ENCODE data around the gene CDH5. TPM values are rescaled to one million over a fixed set of nuclear protein-coding genes. Genes with fewer than 3 reads are reported as not detected.

The CDH5 gene
- total RNA-seq, 4 donors from 2014 or later, result 10.2 to 28.3 (median 14.0) TPM

DNA sequence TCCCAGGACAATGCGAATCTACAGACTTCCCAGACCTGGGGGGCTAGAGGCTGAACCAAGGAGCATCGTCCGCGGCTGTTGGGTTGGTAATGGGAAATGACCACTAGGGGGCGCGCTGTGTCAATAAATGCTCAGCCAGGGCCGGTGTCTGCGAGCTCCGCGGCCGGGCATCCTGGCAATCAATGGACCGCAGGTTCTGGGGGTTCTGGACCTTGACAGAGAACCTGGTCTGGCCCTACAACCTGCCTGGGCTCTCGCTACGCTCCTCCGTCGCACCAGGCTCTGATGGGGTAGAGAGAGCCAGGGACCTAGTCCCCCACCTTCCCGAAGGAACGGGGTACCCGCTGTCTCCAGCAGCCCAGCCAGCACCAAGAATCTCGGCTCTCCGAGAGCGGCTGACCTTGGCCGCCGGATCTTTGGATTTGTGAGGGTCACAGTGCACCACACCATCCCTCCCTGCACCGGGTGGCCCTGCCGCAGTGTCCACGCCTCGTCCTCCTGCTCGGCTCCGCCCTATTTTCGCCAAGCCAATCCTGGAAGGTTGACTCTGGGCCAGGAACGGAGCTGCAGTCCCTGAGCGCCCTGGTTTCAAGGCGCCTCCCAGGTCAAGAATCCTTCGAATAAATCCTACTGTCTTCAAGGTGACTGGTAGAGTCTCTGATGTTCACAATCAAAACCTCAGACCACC lies 40.2 kb downstream of the CDH5 start:
- 0 to 1% methylated on average over 21 to 25 of the region's 35 CpGs for WGBS, 2 donors

DNA sequence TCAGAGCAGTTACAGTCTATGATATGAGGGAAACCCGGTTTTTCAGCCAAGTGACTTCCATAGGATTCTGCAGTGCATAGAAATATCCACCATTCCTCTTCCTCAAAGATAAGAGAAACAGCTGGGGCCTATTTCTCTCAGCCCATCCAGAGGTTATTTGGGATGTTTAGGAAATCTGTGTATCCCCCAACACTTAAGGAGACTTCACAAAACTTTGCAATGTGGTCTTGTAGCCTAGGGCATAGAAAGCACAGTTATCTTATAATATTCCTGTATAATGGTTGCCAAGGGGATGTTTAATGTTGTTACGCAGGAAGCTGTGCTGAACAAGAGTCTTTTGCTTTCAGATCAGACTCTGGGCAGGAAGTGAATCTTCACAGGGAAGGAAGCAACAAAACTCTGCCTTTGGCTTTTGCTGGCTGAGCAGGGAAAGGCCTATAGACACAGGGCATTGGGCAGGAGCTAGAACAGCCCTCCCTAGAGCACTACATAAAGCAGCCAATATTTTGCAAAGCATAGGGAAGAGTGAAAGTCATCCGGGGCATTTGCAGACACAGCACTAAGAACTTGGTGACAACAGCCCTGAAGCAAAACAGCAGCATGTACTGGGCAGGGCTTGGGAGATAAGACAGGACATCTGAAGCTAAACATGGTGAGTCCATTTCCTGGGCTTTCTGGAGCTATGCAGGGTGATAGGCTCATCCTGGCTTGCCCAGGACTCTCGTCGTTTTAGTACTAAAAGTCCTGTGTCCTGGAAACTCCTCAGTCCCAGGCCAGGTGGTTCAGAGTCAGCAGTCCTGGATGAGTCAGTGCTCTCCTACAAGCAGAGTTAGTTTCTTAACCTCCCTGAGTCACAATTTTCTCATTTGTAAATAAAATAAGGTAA lies 41.9 kb downstream of the CDH5 start:
- H3K4me3 ChIP-seq (ENCODE audit: low read depth, poor library complexity, severe bottlenecking), result no peak overlapping the region
- intact Hi-C loops (cut with DNase I; ENCODE audit: low total_unique reads), result loop anchor here (5.0 to 10.0 kb wide), 3 partner anchors 74 to 446 kb away; no protein-coding TSS in a partner anchor
- TF ChIP-seq POLR2A (IDR thresholded peaks at IDR 0.05), result no peak
- TF ChIP-seq, protein P1, sequence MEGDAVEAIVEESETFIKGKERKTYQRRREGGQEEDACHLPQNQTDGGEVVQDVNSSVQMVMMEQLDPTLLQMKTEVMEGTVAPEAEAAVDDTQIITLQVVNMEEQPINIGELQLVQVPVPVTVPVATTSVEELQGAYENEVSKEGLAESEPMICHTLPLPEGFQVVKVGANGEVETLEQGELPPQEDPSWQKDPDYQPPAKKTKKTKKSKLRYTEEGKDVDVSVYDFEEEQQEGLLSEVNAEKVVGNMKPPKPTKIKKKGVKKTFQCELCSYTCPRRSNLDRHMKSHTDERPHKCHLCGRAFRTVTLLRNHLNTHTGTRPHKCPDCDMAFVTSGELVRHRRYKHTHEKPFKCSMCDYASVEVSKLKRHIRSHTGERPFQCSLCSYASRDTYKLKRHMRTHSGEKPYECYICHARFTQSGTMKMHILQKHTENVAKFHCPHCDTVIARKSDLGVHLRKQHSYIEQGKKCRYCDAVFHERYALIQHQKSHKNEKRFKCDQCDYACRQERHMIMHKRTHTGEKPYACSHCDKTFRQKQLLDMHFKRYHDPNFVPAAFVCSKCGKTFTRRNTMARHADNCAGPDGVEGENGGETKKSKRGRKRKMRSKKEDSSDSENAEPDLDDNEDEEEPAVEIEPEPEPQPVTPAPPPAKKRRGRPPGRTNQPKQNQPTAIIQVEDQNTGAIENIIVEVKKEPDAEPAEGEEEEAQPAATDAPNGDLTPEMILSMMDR (IDR thresholded peaks at IDR 0.05), result no peak
- DNase-seq (ENCODE audit: low spot score in 2 of 2), result peak; percentile 20 to 60
- WGBS, 2 donors, result 33 to 39% methylated on average over 5 of the region's 5 CpGs

More for the DNA sequence above, 40.2 kb downstream of the CDH5 start:
- TF ChIP-seq POLR2A (IDR thresholded peaks at IDR 0.05), result no peak
- TF ChIP-seq, protein P1 (IDR thresholded peaks at IDR 0.05), result peak in 1 of 3 donors; percentile 86
- peak; percentile 78 to 97 for DNase-seq (ENCODE audit: low spot score in 2 of 2)
- intact Hi-C loops (cut with DNase I; ENCODE audit: low total_unique reads), result loop anchor here (5.0 to 10.0 kb wide), 3 partner anchors 76 to 448 kb away; no protein-coding TSS in a partner anchor
- H3K4me3 ChIP-seq (ENCODE audit: low read depth, poor library complexity, severe bottlenecking), result no peak overlapping the region

DNA sequence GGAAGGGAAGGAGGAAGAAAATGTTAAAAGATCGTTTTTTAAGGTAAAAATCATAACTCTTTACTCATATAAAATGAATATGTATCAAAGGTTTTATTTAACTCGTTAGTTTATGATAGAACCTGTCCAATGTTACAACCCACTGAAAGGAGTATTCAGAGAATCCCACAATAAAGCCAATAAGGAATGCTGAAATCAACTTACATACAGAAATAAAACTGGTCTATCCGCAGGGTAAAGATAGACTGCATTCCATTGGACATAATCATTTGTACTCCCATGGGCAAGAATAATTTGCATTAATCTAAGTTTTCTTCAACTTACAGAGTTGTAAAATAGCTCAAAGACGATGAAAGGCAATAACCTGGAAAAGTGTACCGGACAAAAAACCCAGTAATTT lies 42.7 kb downstream of the CDH5 start:
- WGBS, 2 donors, result 46 to 52% methylated on average over 5 of the region's 5 CpGs
- no peak for TF ChIP-seq POLR2A (IDR thresholded peaks at IDR 0.05)
- TF ChIP-seq, protein P1 (IDR thresholded peaks at IDR 0.05), result no peak

DNA sequence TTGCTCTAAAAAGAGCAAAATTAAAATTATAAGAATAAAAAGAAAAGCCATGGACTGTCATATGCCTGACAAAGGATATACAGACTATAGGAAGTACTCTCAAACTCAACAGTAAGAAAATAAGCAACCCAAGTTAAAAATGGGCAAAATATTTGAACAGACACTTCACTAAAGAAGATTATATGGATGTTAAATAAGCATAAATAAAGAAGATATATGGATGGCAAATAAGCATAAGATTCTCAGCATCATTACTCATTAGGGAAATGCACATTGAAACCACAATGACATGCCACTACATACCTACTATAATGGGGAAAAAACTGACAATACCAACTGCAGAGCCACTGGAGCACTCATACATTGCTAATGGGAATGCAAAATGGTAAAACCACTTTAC lies 45.7 kb downstream of the CDH5 start:
- TF ChIP-seq, protein P1 (IDR thresholded peaks at IDR 0.05), result no peak
- no peak for TF ChIP-seq POLR2A (IDR thresholded peaks at IDR 0.05)
- H3K4me3 ChIP-seq (ENCODE audit: low read depth, poor library complexity, severe bottlenecking), result no peak overlapping the region
- no peak for DNase-seq (ENCODE audit: low spot score in 2 of 2)
- intact Hi-C loops (cut with DNase I; ENCODE audit: low total_unique reads), result no loop called here

More for the DNA sequence above, 42.7 kb downstream of the CDH5 start:
- intact Hi-C loops (cut with DNase I; ENCODE audit: low total_unique reads), result loop anchor here (5.0 to 10.0 kb wide), 3 partner anchors 73 to 446 kb away; no protein-coding TSS in a partner anchor
- no peak for DNase-seq (ENCODE audit: low spot score in 2 of 2)
- no peak overlapping the region for H3K4me3 ChIP-seq (ENCODE audit: low read depth, poor library complexity, severe bottlenecking)

DNA sequence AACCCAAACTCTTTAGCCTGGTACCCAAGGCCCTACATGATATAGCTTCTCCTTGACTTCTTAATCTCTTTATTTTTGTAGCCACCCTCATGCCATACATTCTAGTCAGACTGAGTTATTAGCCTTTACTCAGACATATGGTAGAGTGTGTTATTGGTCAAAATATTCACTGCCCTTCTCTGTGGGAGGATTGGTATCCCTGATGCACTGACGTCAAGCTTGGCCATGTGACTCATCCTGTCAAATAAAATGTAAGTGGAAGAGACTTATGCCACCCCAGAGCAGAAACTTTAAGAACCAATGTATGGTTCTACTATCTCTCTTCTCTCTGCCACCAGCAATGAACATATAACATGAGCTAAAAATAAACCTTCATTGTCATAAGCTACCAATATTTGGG lies 48.4 kb downstream of the CDH5 start:
- no peak overlapping the region for H3K4me3 ChIP-seq (ENCODE audit: low read depth, poor library complexity, severe bottlenecking)
- WGBS, 2 donors, result 77 to 89% methylated on average over 1 of the region's 1 CpG
- no peak for DNase-seq (ENCODE audit: low spot score in 2 of 2)
- intact Hi-C loops (cut with DNase I; ENCODE audit: low total_unique reads), result no loop called here
- TF ChIP-seq, protein P1 (IDR thresholded peaks at IDR 0.05), result no peak
- TF ChIP-seq POLR2A (IDR thresholded peaks at IDR 0.05), result no peak
